ENCODE measurements around the gene TRAK1.

TRAK1 gene

DNA sequence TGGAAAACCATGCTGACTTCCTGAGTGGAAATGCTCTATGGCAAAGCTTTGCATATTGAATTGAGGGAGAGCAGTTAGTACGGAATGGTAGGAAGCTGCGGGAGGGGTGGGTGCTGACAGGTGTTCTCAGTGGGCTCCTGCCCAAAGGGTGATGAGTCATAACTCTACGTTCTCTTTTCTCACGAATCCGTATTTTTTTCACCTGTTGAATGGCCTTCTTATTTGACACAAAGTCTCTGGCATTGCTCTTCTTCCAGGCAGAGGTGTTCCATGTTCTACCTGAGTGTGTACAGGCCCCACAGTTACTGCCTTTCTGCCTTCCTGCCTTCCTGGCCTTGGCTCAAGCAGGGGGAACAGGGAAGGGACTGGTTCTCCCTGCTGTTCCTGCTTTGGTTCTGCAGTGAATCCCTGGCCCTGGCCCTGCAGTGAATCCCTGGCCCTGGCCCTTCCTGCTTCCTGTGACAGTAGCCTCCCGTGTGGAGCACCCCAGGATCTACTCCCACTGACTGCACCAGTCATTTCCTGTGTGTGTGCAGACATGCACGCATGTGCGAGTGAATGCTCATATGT, 31.9 kb downstream of the TRAK1 start:
- no peak overlapping the region for H3K4me3 ChIP-seq (replicated peaks; ENCODE audit: insufficient read depth, low read length)

GRCh38 chr3:42123824-42124658, 32.9 kb downstream of the TRAK1 start:
- Histone ChIP-seq H3K27me3 (ENCODE audit: insufficient read depth, poor library complexity, severe bottlenecking) (no peaks in the 10 kb centered on the region), H3K27ac (replicated peaks) (no peak overlapping the region), H3K4me3 (replicated peaks; ENCODE audit: insufficient read depth, low read length) (no peak overlapping the region)
- no peak for TF ChIP-seq GABPA (IDR thresholded peaks at IDR 0.05; ENCODE audit: low read depth)
- TF ChIP-seq POLR2AphosphoS5 (IDR thresholded peaks at IDR 0.05; ENCODE audit: low read depth): no peak
- TF ChIP-seq REST (IDR thresholded peaks at IDR 0.05; ENCODE audit: insufficient replicate concordance, low read depth): no peak
- no peak for TF ChIP-seq SPI1 (IDR thresholded peaks at IDR 0.05; ENCODE audit: borderline replicate concordance, low read depth)
- no peak for TF ChIP-seq CTCF (IDR thresholded peaks at IDR 0.05; ENCODE audit: insufficient read depth, low read length)
- DNase-seq (ENCODE audit: low read depth in 1 of 2, low spot score in 1 of 2): no peak

More for the DNA sequence above, 31.9 kb downstream of the TRAK1 start:
- H3K27me3 ChIP-seq (ENCODE audit: insufficient read depth, poor library complexity, severe bottlenecking): no peaks in the 10 kb centered on the region
- no peak overlapping the region for H3K27ac ChIP-seq (replicated peaks)
- TF ChIP-seq GABPA (IDR thresholded peaks at IDR 0.05; ENCODE audit: low read depth) (no peak), SPI1 (IDR thresholded peaks at IDR 0.05; ENCODE audit: borderline replicate concordance, low read depth) (no peak), POLR2AphosphoS5 (IDR thresholded peaks at IDR 0.05; ENCODE audit: low read depth) (no peak), REST (IDR thresholded peaks at IDR 0.05; ENCODE audit: insufficient replicate concordance, low read depth) (no peak), CTCF (IDR thresholded peaks at IDR 0.05; ENCODE audit: insufficient read depth, low read length) (no peak)
- DNase-seq (ENCODE audit: low read depth in 1 of 2, low spot score in 1 of 2): no peak

- no peak overlapping the region for H3K4me3 ChIP-seq (replicated peaks; ENCODE audit: insufficient read depth, low read length)
- H3K27ac ChIP-seq (replicated peaks): no peak overlapping the region
- no peak for DNase-seq (ENCODE audit: low read depth in 1 of 2, low spot score in 1 of 2)
- H3K27me3 ChIP-seq (ENCODE audit: insufficient read depth, poor library complexity, severe bottlenecking): no peaks in the 10 kb centered on the region
- TF ChIP-seq POLR2AphosphoS5 (IDR thresholded peaks at IDR 0.05; ENCODE audit: low read depth) (no peak), SPI1 (IDR thresholded peaks at IDR 0.05; ENCODE audit: borderline replicate concordance, low read depth) (no peak), CTCF (IDR thresholded peaks at IDR 0.05; ENCODE audit: insufficient read depth, low read length) (no peak), REST (IDR thresholded peaks at IDR 0.05; ENCODE audit: insufficient replicate concordance, low read depth) (no peak), GABPA (IDR thresholded peaks at IDR 0.05; ENCODE audit: low read depth) (no peak)
Observed at GRCh38 chr3:42127226-42127625, 36.1 kb downstream of the TRAK1 start.
